ENCODE data around the gene TRIM32.

TRIM32 gene

GRCh38 chr9:116706310-116707290 lies 19.5 kb downstream of the TRIM32 start:
- DNase-seq: peak in 1 of 14 donors; percentile 68

GRCh38 chr9:116712781-116713180 lies 25.7 kb downstream of the TRIM32 start:
- DNase-seq: no peak

- DNase-seq: peak in 1 of 14 donors; percentile 53
These were observed 26.2 kb downstream of the TRIM32 start for GRCh38 chr9:116713271-116713670.

- no peak for DNase-seq
These were observed 28.6 kb downstream of the TRIM32 start for GRCh38 chr9:116715751-116716150.

GRCh38 chr9:116716438-116716837 lies 29.3 kb downstream of the TRIM32 start:
- DNase-seq: no peak

GRCh38 chr9:116717150-116717549 lies 30.0 kb downstream of the TRIM32 start:
- DNase-seq: peak in 1 of 14 donors; percentile 35

GRCh38 chr9:116718111-116718510 lies 31.0 kb downstream of the TRIM32 start:
- DNase-seq: no peak

GRCh38 chr9:116720111-116720510 lies 33.0 kb downstream of the TRIM32 start:
- no peak for DNase-seq

GRCh38 chr9:116721411-116721810 lies 34.3 kb downstream of the TRIM32 start:
- no peak for DNase-seq

- no peak for DNase-seq
These were observed 34.8 kb downstream of the TRIM32 start for GRCh38 chr9:116721944-116722343.

- no peak for DNase-seq
These were observed 37.0 kb downstream of the TRIM32 start for GRCh38 chr9:116724123-116724522.

GRCh38 chr9:116726602-116727001 lies 39.5 kb downstream of the TRIM32 start:
- no peak for DNase-seq

GRCh38 chr9:116733010-116733641 lies 46.0 kb downstream of the TRIM32 start:
- DNase-seq: no peak

GRCh38 chr9:116736399-116737151 lies 49.5 kb downstream of the TRIM32 start:
- DNase-seq: no peak

- peak in 13 of 14 donors; percentile 17 to 74 (median 53) for DNase-seq
These were observed 50.0 kb downstream of the TRIM32 start for GRCh38 chr9:116737152-116737546.

GRCh38 chr9:116741086-116741740 lies 54.1 kb downstream of the TRIM32 start:
- DNase-seq: peak in 1 of 14 donors; percentile 43

GRCh38 chr9:116741742-116742141 lies 54.6 kb downstream of the TRIM32 start:
- DNase-seq: no peak

GRCh38 chr9:116749176-116749575 lies 62.1 kb downstream of the TRIM32 start:
- peak in 1 of 14 donors; percentile 66 for DNase-seq

- DNase-seq: no peak
These were observed 62.7 kb downstream of the TRIM32 start for GRCh38 chr9:116749772-116750171.

GRCh38 chr9:116750510-116750909 lies 63.4 kb downstream of the TRIM32 start:
- peak in 1 of 14 donors; percentile 39 for DNase-seq
